Lower leg skin (tissue), 3 donors: ENCODE data around the gene MVB12B.

Experiments used
- POLR2A ChIP-seq, 2 donors: fragments of 450-650 bp; IDR thresholded peaks; one replicate each; pipeline ENCODE4 v1.6.1; 2016 to 2017; ENCODE audit warnings: antibody characterized with exemption in 2 of 2, mild to moderate bottlenecking in 1 of 2, moderate library complexity in 1 of 2
- TF ChIP-seq, protein P1 (sequence below), 3 donors: fragments of 450-650 bp; IDR thresholded peaks; one replicate each; pipeline ENCODE4 v1.5.1; 2016; ENCODE audit warnings: antibody characterized with exemption in 3 of 3, mild to moderate bottlenecking in 3 of 3, moderate library complexity in 2 of 3

- TF ChIP-seq, protein P1, sequence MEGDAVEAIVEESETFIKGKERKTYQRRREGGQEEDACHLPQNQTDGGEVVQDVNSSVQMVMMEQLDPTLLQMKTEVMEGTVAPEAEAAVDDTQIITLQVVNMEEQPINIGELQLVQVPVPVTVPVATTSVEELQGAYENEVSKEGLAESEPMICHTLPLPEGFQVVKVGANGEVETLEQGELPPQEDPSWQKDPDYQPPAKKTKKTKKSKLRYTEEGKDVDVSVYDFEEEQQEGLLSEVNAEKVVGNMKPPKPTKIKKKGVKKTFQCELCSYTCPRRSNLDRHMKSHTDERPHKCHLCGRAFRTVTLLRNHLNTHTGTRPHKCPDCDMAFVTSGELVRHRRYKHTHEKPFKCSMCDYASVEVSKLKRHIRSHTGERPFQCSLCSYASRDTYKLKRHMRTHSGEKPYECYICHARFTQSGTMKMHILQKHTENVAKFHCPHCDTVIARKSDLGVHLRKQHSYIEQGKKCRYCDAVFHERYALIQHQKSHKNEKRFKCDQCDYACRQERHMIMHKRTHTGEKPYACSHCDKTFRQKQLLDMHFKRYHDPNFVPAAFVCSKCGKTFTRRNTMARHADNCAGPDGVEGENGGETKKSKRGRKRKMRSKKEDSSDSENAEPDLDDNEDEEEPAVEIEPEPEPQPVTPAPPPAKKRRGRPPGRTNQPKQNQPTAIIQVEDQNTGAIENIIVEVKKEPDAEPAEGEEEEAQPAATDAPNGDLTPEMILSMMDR (IDR thresholded peaks at IDR 0.05) = no peak
- no peak for TF ChIP-seq POLR2A (IDR thresholded peaks at IDR 0.05)
Observed at GRCh38 chr9:126480813-126481212, 154.2 kb downstream of the MVB12B start.
